Spinal cord (tissue), 10 donors: ENCODE data around the gene TARBP1. TPM values are rescaled to one million over a fixed set of nuclear protein-coding genes. Genes with fewer than 3 reads are reported as not detected.
"Not testable (repeated sequence)": the region's sequence is repeated elsewhere in the genome, so short reads cannot be mapped to it uniquely, and the experiment has no call there.

Source experiments
- DNase-seq, 6 donors: peaks; one replicate each; pipeline versions ENCODE4 v3.0.0 to v3.0.0-alpha.2; 2013 to 2015; ENCODE audit warnings: low spot score in 6 of 6, low read depth in 4 of 6
- H3K27ac ChIP-seq: one replicate; pipeline ENCODE4 v1.5.1; 2013; ENCODE audit warnings: low read depth, low read length, control low read depth
- H3K27me3 ChIP-seq: one replicate; pipeline ENCODE4 v1.6.1; 2013; ENCODE audit warnings: low read length; ENCODE audit not compliant: control insufficient read depth, insufficient read depth
- H3K36me3 ChIP-seq: one replicate; pipeline ENCODE4 v1.6.1; 2013; ENCODE audit warnings: low read length; ENCODE audit not compliant: control insufficient read depth, insufficient read depth
- H3K4me1 ChIP-seq: one replicate; pipeline ENCODE4 v1.6.1; 2013; ENCODE audit warnings: low read length; ENCODE audit not compliant: control insufficient read depth, insufficient read depth
- H3K4me3 ChIP-seq: one replicate; pipeline ENCODE4 v1.5.1; 2013; ENCODE audit warnings: low read depth, low read length, control low read depth
- H3K9me3 ChIP-seq: one replicate; pipeline ENCODE4 v1.6.1; 2013; ENCODE audit warnings: low read length; ENCODE audit not compliant: control insufficient read depth, insufficient read depth
- WGBS: methylation state at CpG from one replicate; pipeline ENCODE4 v1.1.5; 2013; ENCODE audit warnings: missing lambda C conversion rate; ENCODE audit not compliant: insufficient coverage; 5-methylcytosine and 5-hydroxymethylcytosine counted together
- polyA plus RNA-seq, 2 donors: library from polyadenylated mRNA; unstranded; fragments of 120-200 nt; gene quantifications; one replicate each; pipeline ENCODE4 v1.2.1, GENCODE V29; 2013; ENCODE audit not compliant: insufficient read length in 2 of 2
- total RNA-seq, 2 donors: library from RNA; depleted of rRNA in 1 of 2; stranded (reverse); fragments of 120-200 nt in 1 of 2; fragments of >200 nt in 1 of 2; gene quantifications; one replicate each; pipeline versions ENCODE4 v1.2.3 to v1.2.4, GENCODE V29; 2013 to 2014
- donor health status: healthy.

TARBP1 gene
- total and polyA plus RNA-seq, 4 donors: 51.8 to 127 (median 73.6) TPM

DNA sequence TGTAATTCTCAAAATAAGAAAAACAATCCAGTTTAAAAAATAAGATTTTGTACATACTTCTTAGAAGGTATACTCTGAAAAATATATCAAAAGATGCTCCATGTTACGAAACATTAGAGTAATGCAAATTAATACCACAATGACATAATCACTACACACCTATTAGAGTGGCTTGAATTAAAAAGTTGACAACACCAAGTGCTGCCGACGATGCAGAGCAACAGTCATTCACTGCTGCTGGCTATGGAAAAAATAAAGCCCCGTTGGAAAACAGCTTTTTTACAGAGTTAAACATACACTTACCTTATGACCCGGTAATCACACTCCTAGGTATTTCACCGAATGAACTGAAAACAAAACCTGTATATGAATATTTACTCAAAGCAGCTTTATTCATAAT lies 90.9 kb downstream of the TARBP1 start:
- H3K4me1 ChIP-seq: no peaks in the 10 kb centered on the region
- H3K36me3 ChIP-seq: peaks cover 15% of the 10 kb centered on the region
- H3K4me3 ChIP-seq: no peak overlapping the region
- H3K9me3 ChIP-seq: no peaks in the 10 kb centered on the region
- no peak for DNase-seq
- no peaks in the 10 kb centered on the region for H3K27me3 ChIP-seq
- no peak overlapping the region for H3K27ac ChIP-seq
- WGBS: 77% methylated on average over 4 of the region's 6 CpGs

GRCh38 chr1:234386122-234386521 lies 92.9 kb downstream of the TARBP1 start:
- Histone ChIP-seq H3K4me1 (no peaks in the 10 kb centered on the region), H3K9me3 (no peaks in the 10 kb centered on the region), H3K27me3 (no peaks in the 10 kb centered on the region), H3K4me3 (no peak overlapping the region), H3K36me3 (peaks cover 5% of the 10 kb centered on the region), H3K27ac (no peak overlapping the region)
- DNase-seq: no peak
- WGBS: 100% methylated on average over 2 of the region's 6 CpGs

DNA sequence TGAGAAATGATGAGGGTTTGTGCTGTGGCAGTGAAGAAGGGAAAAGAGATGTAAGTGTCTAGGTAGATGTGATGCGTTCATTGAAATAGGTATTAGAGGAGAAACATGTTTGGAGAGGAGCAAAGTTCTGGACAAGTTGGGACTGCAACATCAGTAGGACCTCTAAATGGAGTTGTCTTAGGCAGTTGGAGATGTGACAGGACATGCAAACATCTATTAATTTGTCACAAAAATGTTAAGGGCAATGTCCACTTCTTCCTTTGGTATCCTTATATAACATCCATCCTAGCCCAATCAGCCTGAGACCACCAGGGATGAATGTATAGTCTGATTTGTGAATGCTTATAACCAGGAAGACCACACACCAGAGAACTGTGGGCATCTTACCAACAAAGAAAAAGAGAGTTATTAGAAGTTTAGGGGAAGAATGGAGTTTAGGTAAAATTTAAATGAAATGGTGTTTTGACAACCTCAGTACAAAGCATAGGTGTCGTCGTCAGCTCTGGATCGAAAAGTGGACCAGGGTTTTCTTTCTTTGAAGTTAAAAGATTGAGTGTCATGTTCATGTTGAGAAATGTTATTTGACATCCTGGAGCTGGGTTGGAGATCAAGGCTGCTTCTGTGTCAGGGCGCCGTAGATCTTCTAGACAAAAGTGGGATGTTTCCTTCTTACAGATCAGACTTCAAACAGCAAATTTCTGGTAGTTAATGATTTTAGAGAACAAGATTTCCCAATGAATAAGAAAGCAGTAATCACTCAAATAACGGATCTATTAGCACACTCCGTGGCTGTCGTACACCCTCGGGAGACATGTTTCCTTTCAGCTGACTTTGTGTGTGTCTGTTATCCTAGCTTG lies 97.1 kb downstream of the TARBP1 start:
- Histone ChIP-seq H3K36me3 (peaks cover 24% of the 10 kb centered on the region), H3K9me3 (no peaks in the 10 kb centered on the region), H3K4me3 (no peak overlapping the region), H3K27me3 (no peaks in the 10 kb centered on the region), H3K27ac (no peak overlapping the region), H3K4me1 (no peaks in the 10 kb centered on the region)
- 93% methylated on average over 4 of the region's 10 CpGs for WGBS
- DNase-seq: no peak

GRCh38 chr1:234379591-234380109 lies 99.3 kb downstream of the TARBP1 start:
- H3K27ac ChIP-seq, H3K4me3 ChIP-seq, H3K9me3 ChIP-seq, H3K27me3 ChIP-seq, H3K4me1 ChIP-seq, DNase-seq: not testable (repeated sequence)
- 100% methylated on average over 1 of the region's 5 CpGs for WGBS
- H3K36me3 ChIP-seq: peaks cover 40% of the 10 kb centered on the region

- H3K4me1 ChIP-seq: no peaks in the 10 kb centered on the region
- no peak for DNase-seq
- H3K27me3 ChIP-seq: no peaks in the 10 kb centered on the region
- WGBS: 92% methylated on average over 6 of the region's 7 CpGs
- H3K36me3 ChIP-seq: peaks cover 36% of the 10 kb centered on the region
- H3K27ac ChIP-seq: no peak overlapping the region
- no peak overlapping the region for H3K4me3 ChIP-seq
- no peaks in the 10 kb centered on the region for H3K9me3 ChIP-seq
Observed at GRCh38 chr1:234375672-234376071, 103.3 kb downstream of the TARBP1 start.

- H3K4me1 ChIP-seq: no peaks in the 10 kb centered on the region
- H3K27me3 ChIP-seq: no peaks in the 10 kb centered on the region
- 0% methylated on average over 3 of the region's 6 CpGs for WGBS
- DNase-seq: no peak
- peaks cover 31% of the 10 kb centered on the region for H3K36me3 ChIP-seq
- H3K9me3 ChIP-seq: no peaks in the 10 kb centered on the region
- peak overlapping the region; percentile 74 for H3K4me3 ChIP-seq
- peak overlapping the region; percentile 98 for H3K27ac ChIP-seq
Observed at GRCh38 chr1:234373959-234374254, 105.1 kb downstream of the TARBP1 start.

- H3K4me1 ChIP-seq: no peaks in the 10 kb centered on the region
- no peaks in the 10 kb centered on the region for H3K27me3 ChIP-seq
- under 1% methylated on average over 57 of the region's 62 CpGs for WGBS
- H3K9me3 ChIP-seq: no peaks in the 10 kb centered on the region
- DNase-seq: peak; percentile 94 to 99 (median 96)
- H3K4me3 ChIP-seq: peak within 1 kb of the TSS; percentile 74
- H3K27ac ChIP-seq: peak within 1 kb of the TSS; percentile 98
- peaks cover 25% of the 10 kb centered on the region for H3K36me3 ChIP-seq
Observed at GRCh38 chr1:234373064-234373958, 105.7 kb downstream of the TARBP1 start, which contains the start of gene COA6. TSS of gene COA6 (plus strand) at chr1:234373456. CDS start at chr1:234373467, 11 bp downstream.

GRCh38 chr1:234372011-234372757 lies 106.8 kb downstream of the TARBP1 start:
- no peaks in the 10 kb centered on the region for H3K4me1 ChIP-seq
- no peak overlapping the region for H3K27ac ChIP-seq
- H3K9me3 ChIP-seq: no peaks in the 10 kb centered on the region
- WGBS: no CpG with 5 or more reads among the region's 9 CpGs
- H3K27me3 ChIP-seq: no peaks in the 10 kb centered on the region
- H3K36me3 ChIP-seq: peaks cover 19% of the 10 kb centered on the region
- peak in 1 of 6 donors; percentile 12 for DNase-seq
- peak overlapping the region; percentile 74 for H3K4me3 ChIP-seq

DNA sequence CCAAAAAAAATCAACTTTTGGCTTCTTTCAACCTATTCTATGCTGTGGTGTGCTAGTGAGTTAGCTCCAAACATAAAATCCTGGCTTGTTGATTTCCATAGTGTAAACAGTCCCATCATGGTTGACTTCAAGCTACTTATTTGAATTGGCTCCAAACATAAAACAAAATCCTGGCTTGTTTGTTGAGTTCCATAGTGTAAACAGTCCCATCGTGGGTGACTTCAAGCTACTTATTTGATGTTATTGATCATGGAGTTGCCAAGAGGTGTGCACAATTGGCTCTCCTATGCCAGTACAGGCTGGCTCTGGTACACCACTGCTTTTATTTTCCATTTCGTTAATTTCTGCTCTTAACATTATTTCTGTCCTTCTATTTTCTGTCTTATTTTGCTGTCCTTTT lies 107.6 kb downstream of the TARBP1 start:
- no peak for DNase-seq
- Histone ChIP-seq H3K36me3 (peaks cover 12% of the 10 kb centered on the region), H3K4me1 (no peaks in the 10 kb centered on the region), H3K4me3 (no peak overlapping the region), H3K9me3 (no peaks in the 10 kb centered on the region), H3K27me3 (no peaks in the 10 kb centered on the region), H3K27ac (no peak overlapping the region)
- WGBS: 75% methylated on average over 1 of the region's 2 CpGs
